ENCODE data around the gene WDR72. TPM values are rescaled to one million over a fixed set of nuclear protein-coding genes. Genes with fewer than 3 reads are reported as not detected.
"Not testable (repeated sequence)": the region's sequence is repeated elsewhere in the genome, so short reads cannot be mapped to it uniquely, and the experiment has no call there.

WDR72 gene
- total and polyA plus RNA-seq, 9 donors = 0.04 to 4.4 (median 0.82) TPM; not detected in 2

DNA sequence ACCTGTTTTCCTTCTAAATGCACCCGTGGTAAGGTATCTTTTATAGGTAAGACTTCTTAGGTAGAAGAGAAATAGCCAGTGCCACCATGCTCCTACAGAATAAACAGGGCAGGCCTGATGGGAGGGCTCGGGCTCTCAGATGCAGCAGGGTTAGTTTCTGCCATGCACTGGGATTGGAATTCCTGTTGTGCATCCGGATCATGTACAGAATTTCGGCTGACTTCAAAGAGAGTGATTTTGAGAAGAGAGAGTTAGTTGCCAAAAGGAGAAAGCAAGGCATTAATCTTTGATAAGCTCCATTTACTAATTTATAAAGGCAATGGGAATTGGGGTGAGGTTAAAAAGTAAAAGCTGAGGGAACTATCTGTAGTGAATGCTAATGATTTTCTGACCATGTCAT, 211.2 kb downstream of the WDR72 start:
- Histone ChIP-seq H3K4me3 (no peak overlapping the region), H3K4me1 (ENCODE audit: insufficient read depth) (no peaks in the 10 kb centered on the region), H3K9me3 (no peaks in the 10 kb centered on the region), H3K36me3 (no peaks in the 10 kb centered on the region), H3K27me3 (no peaks in the 10 kb centered on the region), H3K27ac (no peak overlapping the region)
- intact Hi-C loops (cut with DNase I) = no loop called here
- DNase-seq = no peak
- no peak for TF ChIP-seq EP300 (IDR thresholded peaks at IDR 0.05)
- TF ChIP-seq, protein P1, sequence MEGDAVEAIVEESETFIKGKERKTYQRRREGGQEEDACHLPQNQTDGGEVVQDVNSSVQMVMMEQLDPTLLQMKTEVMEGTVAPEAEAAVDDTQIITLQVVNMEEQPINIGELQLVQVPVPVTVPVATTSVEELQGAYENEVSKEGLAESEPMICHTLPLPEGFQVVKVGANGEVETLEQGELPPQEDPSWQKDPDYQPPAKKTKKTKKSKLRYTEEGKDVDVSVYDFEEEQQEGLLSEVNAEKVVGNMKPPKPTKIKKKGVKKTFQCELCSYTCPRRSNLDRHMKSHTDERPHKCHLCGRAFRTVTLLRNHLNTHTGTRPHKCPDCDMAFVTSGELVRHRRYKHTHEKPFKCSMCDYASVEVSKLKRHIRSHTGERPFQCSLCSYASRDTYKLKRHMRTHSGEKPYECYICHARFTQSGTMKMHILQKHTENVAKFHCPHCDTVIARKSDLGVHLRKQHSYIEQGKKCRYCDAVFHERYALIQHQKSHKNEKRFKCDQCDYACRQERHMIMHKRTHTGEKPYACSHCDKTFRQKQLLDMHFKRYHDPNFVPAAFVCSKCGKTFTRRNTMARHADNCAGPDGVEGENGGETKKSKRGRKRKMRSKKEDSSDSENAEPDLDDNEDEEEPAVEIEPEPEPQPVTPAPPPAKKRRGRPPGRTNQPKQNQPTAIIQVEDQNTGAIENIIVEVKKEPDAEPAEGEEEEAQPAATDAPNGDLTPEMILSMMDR (IDR thresholded peaks at IDR 0.05) = no peak
- no peak for TF ChIP-seq POLR2A (IDR thresholded peaks at IDR 0.05)
- WGBS, 3 donors = 33 to 52% (median 49%) methylated on average over 4 of the region's 4 CpGs

DNA sequence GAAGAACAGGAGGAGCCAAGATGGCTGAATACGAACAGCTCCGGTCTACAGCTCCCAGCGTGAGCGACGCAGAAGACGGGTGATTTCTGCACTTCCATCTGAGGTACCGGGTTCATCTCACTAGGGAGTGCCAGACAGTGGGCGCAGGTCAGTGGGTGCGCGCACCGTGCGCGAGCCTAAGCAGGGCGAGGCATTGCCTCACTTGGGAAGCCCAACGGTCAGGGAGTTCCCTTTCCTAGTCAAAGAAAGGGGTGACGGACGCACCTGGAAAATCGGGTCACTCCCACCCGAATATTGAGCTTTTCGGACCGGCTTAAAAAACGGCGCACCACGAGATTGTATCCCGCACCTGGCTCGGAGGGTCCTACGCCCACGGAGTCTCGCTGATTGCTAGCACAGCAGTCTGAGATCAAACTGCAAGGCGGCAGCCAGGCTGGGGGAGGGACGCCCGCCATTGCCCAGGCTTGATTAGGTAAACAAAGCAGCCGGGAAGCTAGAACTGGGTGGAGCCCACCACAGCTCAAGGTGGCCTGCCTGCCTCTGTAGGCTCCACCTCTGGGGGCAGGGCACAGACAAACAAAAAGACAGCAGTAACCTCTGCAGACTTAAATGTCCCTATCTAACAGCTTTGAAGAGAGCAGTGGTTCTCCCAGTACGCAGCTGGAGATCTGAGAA, 218.7 kb downstream of the WDR72 start:
- H3K27me3 ChIP-seq; intact Hi-C loops (cut with DNase I); H3K4me1 ChIP-seq (ENCODE audit: insufficient read depth); H3K9me3 ChIP-seq; H3K4me3 ChIP-seq; H3K36me3 ChIP-seq; H3K27ac ChIP-seq; DNase-seq: not testable (repeated sequence)
- 88 to 93% (median 90%) methylated on average over 32 to 34 of the region's 34 CpGs for WGBS, 3 donors

- Histone ChIP-seq H3K27me3 (no peaks in the 10 kb centered on the region), H3K4me1 (ENCODE audit: insufficient read depth) (no peaks in the 10 kb centered on the region), H3K36me3 (no peaks in the 10 kb centered on the region), H3K4me3 (no peak overlapping the region), H3K9me3 (no peaks in the 10 kb centered on the region), H3K27ac (no peak overlapping the region)
- WGBS, 3 donors = 78 to 87% (median 80%) methylated on average over 3 of the region's 3 CpGs
- intact Hi-C loops (cut with DNase I) = no loop called here
- DNase-seq = no peak
- no peak for TF ChIP-seq POLR2A (IDR thresholded peaks at IDR 0.05)
- TF ChIP-seq, protein P1 (IDR thresholded peaks at IDR 0.05) = no peak
- no peak for TF ChIP-seq EP300 (IDR thresholded peaks at IDR 0.05)
Observed at GRCh38 chr15:53539878-53540277, 219.6 kb downstream of the WDR72 start.

DNA sequence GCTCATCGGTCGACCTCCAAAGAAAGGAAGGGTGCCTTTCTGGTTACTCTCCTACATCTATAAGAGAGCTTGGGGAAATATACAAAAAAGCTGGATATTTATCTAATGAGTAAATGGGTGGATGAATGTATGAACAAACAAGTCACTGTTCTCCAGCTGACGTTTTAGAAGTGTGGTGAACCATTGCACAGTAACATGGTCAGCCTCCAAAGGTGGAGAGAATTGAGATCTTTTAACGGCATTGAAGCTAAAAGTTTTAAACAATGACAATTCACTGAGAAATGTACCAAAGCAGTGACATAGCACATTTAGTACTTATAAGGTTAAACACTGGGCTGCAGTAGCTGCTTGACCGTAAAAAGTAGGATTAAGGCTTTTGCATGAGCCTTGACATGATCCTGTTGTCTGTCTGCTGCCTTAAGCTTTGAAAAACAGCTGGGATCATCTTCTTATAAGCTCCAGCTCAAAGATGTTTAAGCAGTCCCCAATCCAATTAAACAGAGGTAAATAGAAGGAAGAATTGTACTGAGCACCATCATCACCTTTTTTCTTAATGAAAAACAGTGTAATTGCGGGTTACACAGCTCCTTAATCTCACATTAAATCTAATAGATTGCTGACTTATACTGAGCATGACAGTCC, 222.9 kb downstream of the WDR72 start:
- no peak overlapping the region for H3K4me3 ChIP-seq
- DNase-seq = no peak
- TF ChIP-seq EP300 (IDR thresholded peaks at IDR 0.05) (no peak), POLR2A (IDR thresholded peaks at IDR 0.05) (no peak)
- TF ChIP-seq, protein P1 (IDR thresholded peaks at IDR 0.05) = no peak
- no peaks in the 10 kb centered on the region for H3K27me3 ChIP-seq
- no peaks in the 10 kb centered on the region for H3K36me3 ChIP-seq
- no peaks in the 10 kb centered on the region for H3K9me3 ChIP-seq
- no peaks in the 10 kb centered on the region for H3K4me1 ChIP-seq (ENCODE audit: insufficient read depth)
- intact Hi-C loops (cut with DNase I) = no loop called here
- WGBS, 3 donors = 66 to 72% (median 71%) methylated on average over 6 of the region's 6 CpGs
- no peak overlapping the region for H3K27ac ChIP-seq

- WGBS, 3 donors = 82 to 91% (median 89%) methylated on average over 4 of the region's 4 CpGs
- Histone ChIP-seq H3K36me3 (no peaks in the 10 kb centered on the region), H3K4me3 (no peak overlapping the region), H3K27me3 (no peaks in the 10 kb centered on the region), H3K4me1 (ENCODE audit: insufficient read depth) (no peaks in the 10 kb centered on the region), H3K27ac (no peak overlapping the region), H3K9me3 (no peaks in the 10 kb centered on the region)
- TF ChIP-seq, protein P1 (IDR thresholded peaks at IDR 0.05) = no peak
- TF ChIP-seq EP300 (IDR thresholded peaks at IDR 0.05) = no peak
- TF ChIP-seq POLR2A (IDR thresholded peaks at IDR 0.05) = no peak
- no peak for DNase-seq
- intact Hi-C loops (cut with DNase I) = no loop called here
Observed at GRCh38 chr15:53535886-53536285, 223.6 kb downstream of the WDR72 start.

Data from ovary (tissue), 9 donors.